Measurements from ENCODE around the gene KLKB1.
"Not testable (repeated sequence)": the region's sequence is repeated elsewhere in the genome, so short reads cannot be mapped to it uniquely, and the experiment has no call there.

Gene KLKB1

DNA sequence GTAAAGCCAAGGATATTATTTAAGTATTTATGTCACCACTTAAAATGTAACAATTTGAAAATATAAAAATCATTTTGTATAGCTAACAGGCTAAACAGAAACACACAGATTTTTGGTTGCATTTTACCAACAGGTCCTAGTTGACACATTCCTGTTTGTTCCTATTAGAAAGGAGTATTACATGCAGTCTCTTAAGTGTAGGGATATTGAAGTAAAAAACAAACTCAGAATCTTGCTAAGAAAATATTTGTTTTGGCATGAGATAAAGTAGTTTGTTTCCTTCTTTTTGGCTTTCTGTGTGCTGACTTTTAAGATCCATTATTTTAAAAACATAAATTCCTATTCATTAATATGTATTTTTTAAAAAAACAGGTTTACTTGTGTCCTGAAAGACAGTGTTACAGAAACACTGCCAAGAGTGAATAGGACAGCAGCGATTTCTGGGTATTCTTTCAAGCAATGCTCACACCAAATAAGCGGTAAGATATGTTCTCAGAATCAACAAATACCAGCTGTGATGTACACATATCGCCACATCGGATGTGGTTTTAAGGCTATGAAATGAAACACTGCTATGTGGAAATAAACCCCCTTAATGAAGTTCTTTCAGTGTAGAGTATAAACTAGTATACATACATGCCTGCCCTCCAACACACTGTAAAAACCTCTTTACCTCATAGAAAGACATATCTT lies 45.5 kb downstream of the KLKB1 start:
- POLR2A ChIA-PET (ENCODE audit: low non-redundant PET) = no interaction called here

GRCh38 chr4:186273392-186273789 lies 46.1 kb downstream of the KLKB1 start:
- CTCF ChIA-PET; POLR2A ChIA-PET (ENCODE audit: low non-redundant PET); H3K27ac ChIP-seq; DNase-seq (ENCODE audit: low spot score): not testable (repeated sequence)

More for the DNA sequence above, 45.5 kb downstream of the KLKB1 start:
- CTCF ChIA-PET = no interaction called here
- no peak for TF ChIP-seq CTCF (conservative IDR thresholded peaks at IDR 0.05; ENCODE audit: low read depth)
- no peak for DNase-seq (ENCODE audit: low spot score)
- H3K27ac ChIP-seq = no peak overlapping the region

DNA sequence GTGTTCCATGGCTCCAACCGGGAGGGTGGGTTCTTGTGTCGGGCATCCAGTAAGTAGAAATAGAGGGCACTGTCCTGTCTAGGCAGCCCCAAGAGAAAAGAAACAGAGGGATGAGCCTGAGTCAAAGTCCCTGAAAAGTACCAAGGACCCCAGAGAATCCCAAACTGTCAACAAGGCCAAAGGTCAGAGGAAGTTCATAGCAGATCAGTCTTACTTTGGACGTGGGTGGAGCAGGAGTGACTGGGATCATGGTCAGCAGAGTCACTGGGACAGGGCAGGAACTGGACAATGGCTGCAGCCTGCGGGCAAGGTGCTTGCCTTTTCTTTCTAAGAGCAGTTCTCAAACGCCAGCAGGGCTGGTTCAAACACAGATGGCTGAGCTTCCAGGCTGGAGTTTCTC lies 56.0 kb downstream of the KLKB1 start:
- POLR2A ChIA-PET (ENCODE audit: low non-redundant PET) = no interaction called here
- no peak overlapping the region for H3K27ac ChIP-seq
- CTCF ChIA-PET = no interaction called here
- DNase-seq (ENCODE audit: low spot score) = no peak
- no peak for TF ChIP-seq CTCF (conservative IDR thresholded peaks at IDR 0.05; ENCODE audit: low read depth)

DNA sequence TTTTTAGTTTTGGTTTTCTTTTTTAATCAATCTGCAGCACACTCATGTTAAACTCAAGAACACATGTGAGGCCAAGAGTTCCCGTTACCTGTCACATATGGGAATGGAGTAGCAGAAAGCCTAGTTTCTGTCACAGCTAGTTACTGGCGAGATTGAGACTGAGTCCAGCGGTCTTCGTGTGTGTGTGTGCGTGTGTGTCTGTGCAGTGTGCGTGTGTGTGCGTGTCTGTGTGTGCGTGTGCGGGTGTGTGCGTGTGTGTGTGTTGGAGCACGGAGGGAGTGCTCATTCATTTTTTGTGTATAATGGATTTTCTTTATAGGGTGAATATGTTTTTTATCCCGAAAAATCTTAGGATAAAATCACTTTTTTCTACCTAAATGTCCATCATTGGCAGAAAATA lies 57.8 kb downstream of the KLKB1 start:
- no peak for DNase-seq (ENCODE audit: low spot score)
- ChIA-PET CTCF (no interaction called here), POLR2A (ENCODE audit: low non-redundant PET) (no interaction called here)
- H3K27ac ChIP-seq = no peak overlapping the region
- TF ChIP-seq CTCF (conservative IDR thresholded peaks at IDR 0.05; ENCODE audit: low read depth) = no peak

DNA sequence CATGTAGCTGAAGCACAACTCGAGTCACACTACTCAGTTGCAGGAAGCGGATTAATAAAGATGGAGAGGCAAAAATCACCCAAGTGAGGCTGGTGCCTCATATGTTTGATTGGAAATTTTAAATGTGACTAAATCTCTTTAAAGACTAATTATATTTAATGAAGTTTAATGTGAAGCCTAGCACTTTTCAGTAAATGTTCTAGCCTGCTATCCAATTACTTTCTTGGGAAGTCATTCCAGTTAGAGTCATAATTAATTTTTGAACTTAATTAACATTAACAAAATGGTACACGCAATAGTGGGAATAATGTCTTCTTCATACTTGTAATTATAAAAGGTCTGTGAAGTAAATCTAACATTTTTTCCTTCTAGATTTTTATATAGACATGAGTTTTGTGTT lies 59.3 kb downstream of the KLKB1 start:
- TF ChIP-seq CTCF (conservative IDR thresholded peaks at IDR 0.05; ENCODE audit: low read depth) = no peak

GRCh38 chr4:186291256-186291890 lies 64.1 kb downstream of the KLKB1 start:
- no peak overlapping the region for H3K27ac ChIP-seq
- ChIA-PET CTCF (no interaction called here), POLR2A (ENCODE audit: low non-redundant PET) (no interaction called here)
- no peak for DNase-seq (ENCODE audit: low spot score)
- TF ChIP-seq CTCF (conservative IDR thresholded peaks at IDR 0.05; ENCODE audit: low read depth) = no peak

More for the DNA sequence above, 59.3 kb downstream of the KLKB1 start:
- DNase-seq (ENCODE audit: low spot score) = no peak
- H3K27ac ChIP-seq = no peak overlapping the region
- ChIA-PET CTCF (no interaction called here), POLR2A (ENCODE audit: low non-redundant PET) (no interaction called here)

DNA sequence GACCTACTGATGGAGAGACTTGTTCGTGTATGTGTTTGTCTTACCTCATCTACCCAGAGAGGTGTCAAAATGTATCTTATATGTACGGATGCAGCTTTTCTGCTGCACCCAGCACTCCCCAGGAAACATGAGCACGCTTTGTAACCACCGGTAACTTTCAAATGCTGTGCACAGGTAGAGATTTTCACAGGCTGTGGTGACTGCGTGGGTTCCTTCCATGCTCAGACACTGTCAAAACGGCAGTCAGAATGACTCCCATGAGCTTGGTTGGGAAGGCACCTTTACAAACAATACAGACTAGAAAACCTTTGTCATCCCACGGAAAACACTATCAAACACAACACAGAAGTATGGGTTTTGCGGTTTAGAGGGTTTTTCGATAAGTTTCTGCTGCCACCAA lies 66.9 kb downstream of the KLKB1 start:
- ChIA-PET CTCF (interaction anchor here (0.6 kb wide), 1 partner anchor 20 kb away, joined by 5 read pairs; no protein-coding TSS in a partner anchor), POLR2A (ENCODE audit: low non-redundant PET) (no interaction called here)
- H3K27ac ChIP-seq = no peak overlapping the region
- no peak for DNase-seq (ENCODE audit: low spot score)
- no peak for TF ChIP-seq CTCF (conservative IDR thresholded peaks at IDR 0.05; ENCODE audit: low read depth)

All from RWPE1 (cell line).